DND-41 (cell line): Measurements from ENCODE around the gene DMRT1.

Experiments
- ATAC-seq: fragments of 200-7000 bp; cut with Tn5 transposase; 3 replicates; pipeline ENCODE4 v1.9.1; 2021; ENCODE audit warnings: low read depth; ENCODE audit not compliant: insufficient read depth
- DNase-seq: peaks from one replicate; pipeline ENCODE4 v3.0.0-alpha.2; 2020
- H2AFZ ChIP-seq: 2 replicates; pipeline ENCODE4 v1.6.0; 2012; ENCODE audit warnings: low read depth, low read length
- H3K27ac ChIP-seq: 2 replicates; pipeline ENCODE4 v1.5.1; 2012; ENCODE audit warnings: low read length, inconsistent platforms
- H3K27me3 ChIP-seq: fragments of 200-600 bp; sonication (generic); 2 replicates; pipeline ENCODE4 v1.6.0; 2012; ENCODE audit warnings: low read length, mild to moderate bottlenecking, inconsistent platforms; ENCODE audit not compliant: insufficient read depth, poor library complexity
- H3K36me3 ChIP-seq: 2 replicates; pipeline ENCODE4 v1.5.1; 2012; ENCODE audit warnings: low read length, inconsistent platforms; ENCODE audit not compliant: insufficient read depth
- H3K4me1 ChIP-seq: 2 replicates; pipeline ENCODE4 v1.5.1; 2012; ENCODE audit warnings: mild to moderate bottlenecking, low read length; ENCODE audit not compliant: insufficient read depth
- H3K4me2 ChIP-seq: 2 replicates; pipeline ENCODE4 v1.6.0; 2012; ENCODE audit warnings: mild to moderate bottlenecking, moderate library complexity, low read length, inconsistent platforms; ENCODE audit not compliant: insufficient read depth
- H3K4me3 ChIP-seq, 2 experiments: fragments of 200-600 bp in 1 of 2; shearing (Covaris generic) in 1 of 2; 2 replicates each; pipeline ENCODE4 v1.5.1; 2012 to 2016; ENCODE audit warnings: inconsistent platforms in 2 of 2, low read length in 2 of 2, mild to moderate bottlenecking in 2 of 2, low read depth in 1 of 2, moderate library complexity in 1 of 2
- H3K79me2 ChIP-seq: 2 replicates; pipeline ENCODE4 v1.6.0; 2012; ENCODE audit warnings: low read length, inconsistent platforms; ENCODE audit not compliant: insufficient read depth
- H3K9ac ChIP-seq: 2 replicates; pipeline ENCODE4 v1.6.0; 2012; ENCODE audit warnings: low read depth, mild to moderate bottlenecking, inconsistent platforms, low read length, moderate library complexity
- H3K9me3 ChIP-seq: 2 replicates; pipeline ENCODE4 v1.5.1; 2012; ENCODE audit warnings: low read length, moderate library complexity, mild to moderate bottlenecking, inconsistent platforms; ENCODE audit not compliant: insufficient read depth, severe bottlenecking
- H4K20me1 ChIP-seq: 2 replicates; pipeline ENCODE4 v1.6.0; 2012; ENCODE audit warnings: low read length; ENCODE audit not compliant: insufficient read depth
- EZH2 ChIP-seq: IDR thresholded peaks from 3 replicates; pipeline ENCODE4 v1.6.1; 2012; ENCODE audit warnings: borderline replicate concordance, low read depth, mild to moderate bottlenecking, moderate library complexity, low read length, inconsistent platforms; ENCODE audit not compliant: severe bottlenecking
- TF ChIP-seq, protein P1 (sequence below): IDR thresholded peaks from 2 replicates; pipeline ENCODE4 v1.5.1; 2012; ENCODE audit warnings: borderline replicate concordance, low read length, moderate library complexity, mild to moderate bottlenecking; ENCODE audit not compliant: poor library complexity, severe bottlenecking; ENCODE audit errors: extremely low read depth

DMRT1 gene

DNA sequence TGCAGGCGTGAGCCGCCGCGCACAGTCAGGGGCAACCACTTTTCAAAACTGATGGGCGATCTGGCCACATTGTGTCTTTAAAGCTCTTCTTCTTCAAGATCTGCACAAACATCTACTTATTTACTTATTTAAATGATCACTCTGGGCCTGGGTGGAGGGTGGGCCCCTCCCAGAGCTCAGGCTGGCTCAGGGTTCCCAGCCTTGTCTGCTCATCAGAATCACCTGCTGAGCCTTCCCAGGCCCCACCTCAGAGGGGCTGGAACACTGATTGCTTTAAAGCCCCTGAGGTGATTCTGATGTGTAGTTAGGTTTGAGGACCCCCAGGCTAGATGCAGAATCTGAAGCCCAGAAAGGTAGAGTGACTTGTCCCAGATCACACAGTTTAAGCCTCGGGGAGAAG is 45.6 kb upstream of the DMRT1 start:
- Histone ChIP-seq H2AFZ (no peak overlapping the region), H3K79me2 (no peaks in the 10 kb centered on the region), H3K4me3 (no peak overlapping the region), H3K9ac (no peak overlapping the region), H3K4me2 (no peak overlapping the region), H4K20me1 (no peaks in the 10 kb centered on the region), H3K4me1 (no peaks in the 10 kb centered on the region), H3K27me3 (no peaks in the 10 kb centered on the region), H3K36me3 (no peaks in the 10 kb centered on the region), H3K9me3 (no peaks in the 10 kb centered on the region), H3K27ac (no peak overlapping the region)
- no peak for ATAC-seq
- TF ChIP-seq, protein P1, sequence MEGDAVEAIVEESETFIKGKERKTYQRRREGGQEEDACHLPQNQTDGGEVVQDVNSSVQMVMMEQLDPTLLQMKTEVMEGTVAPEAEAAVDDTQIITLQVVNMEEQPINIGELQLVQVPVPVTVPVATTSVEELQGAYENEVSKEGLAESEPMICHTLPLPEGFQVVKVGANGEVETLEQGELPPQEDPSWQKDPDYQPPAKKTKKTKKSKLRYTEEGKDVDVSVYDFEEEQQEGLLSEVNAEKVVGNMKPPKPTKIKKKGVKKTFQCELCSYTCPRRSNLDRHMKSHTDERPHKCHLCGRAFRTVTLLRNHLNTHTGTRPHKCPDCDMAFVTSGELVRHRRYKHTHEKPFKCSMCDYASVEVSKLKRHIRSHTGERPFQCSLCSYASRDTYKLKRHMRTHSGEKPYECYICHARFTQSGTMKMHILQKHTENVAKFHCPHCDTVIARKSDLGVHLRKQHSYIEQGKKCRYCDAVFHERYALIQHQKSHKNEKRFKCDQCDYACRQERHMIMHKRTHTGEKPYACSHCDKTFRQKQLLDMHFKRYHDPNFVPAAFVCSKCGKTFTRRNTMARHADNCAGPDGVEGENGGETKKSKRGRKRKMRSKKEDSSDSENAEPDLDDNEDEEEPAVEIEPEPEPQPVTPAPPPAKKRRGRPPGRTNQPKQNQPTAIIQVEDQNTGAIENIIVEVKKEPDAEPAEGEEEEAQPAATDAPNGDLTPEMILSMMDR = no peak
- no peak for TF ChIP-seq EZH2
- no peak for DNase-seq

DNA sequence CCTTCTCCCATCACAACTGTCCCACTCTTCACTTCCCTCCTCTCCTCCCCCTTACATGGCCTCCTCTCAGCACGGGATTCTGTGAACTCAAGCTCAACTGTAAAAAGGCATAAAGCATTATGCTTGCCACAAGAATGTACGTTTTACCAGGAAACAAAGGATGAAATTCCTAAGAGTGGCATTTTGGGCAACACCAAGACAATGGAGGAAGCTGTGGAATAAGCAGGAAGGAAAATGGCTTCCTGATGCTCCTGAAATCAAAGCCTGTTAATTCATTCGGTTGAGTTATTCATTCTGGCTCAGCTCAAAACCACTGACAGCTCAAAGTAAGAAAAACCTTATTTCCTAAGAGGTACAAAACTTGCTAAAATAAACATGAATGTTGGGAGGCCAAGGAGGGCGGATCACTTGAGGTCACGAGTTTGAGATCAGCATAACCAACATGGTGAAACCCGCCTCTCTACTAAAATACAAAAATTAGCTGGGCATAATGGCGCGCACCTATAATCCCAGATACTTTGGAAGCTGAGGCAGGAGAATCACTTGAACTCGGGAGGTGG is 40.8 kb upstream of the DMRT1 start:
- TF ChIP-seq, protein P1 = no peak
- no peak for TF ChIP-seq EZH2
- no peaks in the 10 kb centered on the region for H3K36me3 ChIP-seq
- no peaks in the 10 kb centered on the region for H3K79me2 ChIP-seq
- H3K4me3 ChIP-seq = no peak overlapping the region
- no peak overlapping the region for H3K4me2 ChIP-seq
- no peak for ATAC-seq
- no peak for DNase-seq
- H3K27ac ChIP-seq = no peak overlapping the region
- H3K9ac ChIP-seq = no peak overlapping the region
- H4K20me1 ChIP-seq = no peaks in the 10 kb centered on the region
- H2AFZ ChIP-seq = no peak overlapping the region
- no peaks in the 10 kb centered on the region for H3K9me3 ChIP-seq
- H3K27me3 ChIP-seq = no peaks in the 10 kb centered on the region
- no peaks in the 10 kb centered on the region for H3K4me1 ChIP-seq

DNA sequence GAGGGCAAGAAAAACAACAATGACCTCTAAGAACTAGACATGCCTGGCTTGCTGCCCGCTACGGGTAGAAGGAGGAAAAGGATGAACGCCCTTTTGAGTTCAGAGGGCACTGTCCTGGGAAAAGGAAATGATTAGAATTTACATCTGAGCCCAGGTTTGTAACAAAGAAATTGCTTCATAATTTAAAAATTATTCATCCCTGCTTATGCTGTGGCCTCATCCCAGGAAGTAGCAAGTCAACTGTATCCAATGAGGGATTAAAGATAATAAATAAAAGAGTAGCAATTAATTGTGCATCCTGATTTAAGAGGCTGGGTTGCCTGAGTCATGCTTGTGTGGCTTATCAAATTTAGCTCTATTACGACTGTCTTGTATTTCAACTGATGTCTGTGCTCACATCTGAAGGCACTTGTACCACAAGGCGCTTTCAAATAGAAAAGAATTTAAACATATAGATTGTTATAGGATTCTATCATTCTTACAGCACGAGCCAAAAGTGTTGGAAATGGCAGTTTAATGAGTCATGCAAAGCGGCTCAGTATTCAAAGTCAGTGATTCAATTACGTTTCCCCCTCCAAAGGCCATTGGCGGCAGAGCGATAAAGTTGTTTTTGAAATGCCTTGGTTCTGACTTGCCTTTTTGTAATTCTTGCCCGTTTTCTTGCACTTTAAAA is 40.0 kb upstream of the DMRT1 start:
- no peak for TF ChIP-seq EZH2
- TF ChIP-seq, protein P1 = no peak
- Histone ChIP-seq H3K9ac (no peak overlapping the region), H2AFZ (no peak overlapping the region), H3K4me2 (no peak overlapping the region), H3K4me3 (no peak overlapping the region), H3K27me3 (no peaks in the 10 kb centered on the region), H3K27ac (no peak overlapping the region), H4K20me1 (no peaks in the 10 kb centered on the region), H3K79me2 (no peaks in the 10 kb centered on the region), H3K36me3 (no peaks in the 10 kb centered on the region), H3K4me1 (peaks cover 4% of the 10 kb centered on the region), H3K9me3 (no peaks in the 10 kb centered on the region)
- DNase-seq (no peak), ATAC-seq (no peak)
